PC-3 (cell line): ENCODE results near the gene AFG1L. TPM values are rescaled to one million over a fixed set of nuclear protein-coding genes. Genes with fewer than 3 reads are reported as not detected.

Source experiments
- ATAC-seq: fragments of 200-7000 bp; cut with Tn5 transposase; 2 replicates; pipeline ENCODE4 v1.9.1; 2020; ENCODE audit warnings: mild to moderate bottlenecking, moderate library complexity
- BruUV-seq: library from RNA; stranded (reverse); fragments of 400-500 nt; replicated peaks from 2 replicates; lab custom pipeline; 2021; lab: Mats Ljungman, UMichigan
- CTCF ChIA-PET: fragments of 300-600 bp; sonication (Branson Sonifier 250); formaldehyde crosslinking; loops from one replicate; lab custom pipeline; 2022; ENCODE audit warnings: antibody characterized with exemption; lab: Charles Lee
- POLR2A ChIA-PET: fragments of 300-600 bp; sonication (Branson Sonifier 250); formaldehyde crosslinking; loops from one replicate; lab custom pipeline; 2022; ENCODE audit warnings: antibody characterized with exemption; ENCODE audit not compliant: unreplicated experiment; lab: Charles Lee
- DNase-seq: peaks from one replicate; pipeline ENCODE4 v3.0.0-alpha.2; 2015
- H2AFZ ChIP-seq: fragments of 300-600 bp; sonication (generic); 2 replicates; pipeline ENCODE4 v1.6.0; 2016; ENCODE audit warnings: antibody characterized with exemption, low read length
- H3F3A ChIP-seq: fragments of 300-600 bp; sonication (generic); one replicate; pipeline ENCODE4 v1.6.0; 2017; ENCODE audit warnings: antibody characterized with exemption, low read length, control low read depth, mild to moderate bottlenecking; ENCODE audit not compliant: unreplicated experiment
- H3K27ac ChIP-seq: fragments of 300-600 bp; sonication (generic); 2 replicates; pipeline ENCODE4 v1.5.1; 2016; ENCODE audit warnings: mild to moderate bottlenecking, low read length
- H3K27me3 ChIP-seq: fragments of 300-600 bp; sonication (generic); 2 replicates; pipeline ENCODE4 v1.6.1; 2016; ENCODE audit warnings: low read length, mixed read lengths
- H3K36me3 ChIP-seq: fragments of 300-600 bp; sonication (generic); 2 replicates; pipeline ENCODE4 v1.6.1; 2016; ENCODE audit warnings: low read depth, mixed run types, low read length, mixed read lengths
- H3K4me1 ChIP-seq: fragments of 300-600 bp; sonication (generic); 2 replicates; pipeline ENCODE4 v1.5.1; 2016; ENCODE audit warnings: low read length; ENCODE audit not compliant: insufficient read depth
- H3K4me2 ChIP-seq: fragments of 300-600 bp; sonication (generic); 2 replicates; pipeline ENCODE4 v1.6.0; 2016; ENCODE audit warnings: low read length
- H3K4me3 ChIP-seq: fragments of 300-600 bp; sonication (generic); 2 replicates; pipeline ENCODE4 v1.5.1; 2016; ENCODE audit warnings: mild to moderate bottlenecking, low read length, mixed read lengths
- H3K79me2 ChIP-seq: fragments of 300-600 bp; sonication (generic); 2 replicates; pipeline ENCODE4 v1.6.1; 2017; ENCODE audit warnings: low read length, mixed read lengths
- H3K9ac ChIP-seq: fragments of 300-600 bp; sonication (generic); 2 replicates; pipeline ENCODE4 v1.6.0; 2016; ENCODE audit warnings: mild to moderate bottlenecking, low read length
- H3K9me2 ChIP-seq: fragments of 300-600 bp; sonication (generic); replicated peaks from 2 replicates; pipeline ENCODE4 v1.6.1; 2016; ENCODE audit warnings: mixed run types, low read length, mixed read lengths
- H3K9me3 ChIP-seq: fragments of 300-600 bp; sonication (generic); 2 replicates; pipeline ENCODE4 v1.6.1; 2016; ENCODE audit warnings: low read length, mixed read lengths
- H4K20me1 ChIP-seq: fragments of 300-600 bp; sonication (generic); 2 replicates; pipeline ENCODE4 v1.6.1; 2016; ENCODE audit warnings: low read length, mixed read lengths
- EZH2 ChIP-seq: fragments of 300-600 bp; sonication (generic); IDR thresholded peaks from one replicate; pipeline ENCODE4 v1.6.1; 2017; ENCODE audit warnings: antibody characterized with exemption, mild to moderate bottlenecking, low read length; ENCODE audit not compliant: unreplicated experiment
- EZH2phosphoT487 ChIP-seq: fragments of 300-600 bp; sonication (generic); IDR thresholded peaks from 2 replicates; pipeline ENCODE4 v1.6.1; 2018; ENCODE audit warnings: mild to moderate bottlenecking, antibody characterized with exemption, low read length, borderline replicate concordance
- intact Hi-C: fragments of 100-400 bp; cut with micrococcal nuclease; formaldehyde crosslinking; loops from 2 replicates; pipeline ENCODE4 v1.9.0; 2023
- total RNA-seq: library from RNA; depleted of rRNA; stranded (reverse); fragments of >200 nt; gene quantifications from 2 replicates; pipeline ENCODE4 v1.2.3, GENCODE V29; 2014
- TF ChIP-seq, protein P1 (sequence below): fragments of 300-600 bp; sonication (generic); conservative IDR thresholded peaks from 2 replicates; pipeline ENCODE4 v1.5.1; 2017; ENCODE audit warnings: antibody characterized with exemption, low read depth, mild to moderate bottlenecking, low read length

Gene AFG1L
- total RNA-seq, 1 experiment from 2014 or later = 3.6 TPM

DNA sequence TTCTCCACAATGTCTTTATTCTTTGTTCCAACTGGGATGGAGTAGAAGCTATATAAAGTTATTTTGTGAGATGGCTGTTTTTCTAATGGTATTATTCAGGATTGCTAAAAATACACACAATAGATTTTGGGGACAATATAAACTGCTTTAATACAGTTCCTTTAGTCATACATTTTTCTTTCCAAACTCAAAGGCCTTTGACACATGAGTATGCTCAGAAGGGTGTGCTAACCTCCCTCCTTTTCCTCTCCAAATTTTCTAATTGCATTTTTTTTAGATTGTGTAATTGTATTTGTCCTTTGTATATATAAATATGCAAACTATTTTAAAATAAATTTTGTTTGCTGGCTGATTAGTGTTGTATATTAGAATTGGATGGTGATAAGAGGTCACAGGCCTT is 146.3 kb downstream of the AFG1L start:
- CTCF ChIA-PET = no interaction called here
- Histone ChIP-seq H3F3A (no peaks in the 10 kb centered on the region), H3K27me3 (no peaks in the 10 kb centered on the region), H4K20me1 (no peaks in the 10 kb centered on the region), H2AFZ (no peak overlapping the region), H3K9me3 (no peaks in the 10 kb centered on the region), H3K4me2 (no peak overlapping the region), H3K9ac (no peak overlapping the region), H3K4me3 (no peak overlapping the region), H3K79me2 (no peaks in the 10 kb centered on the region), H3K9me2 (no peaks in the 10 kb centered on the region), H3K27ac (no peak overlapping the region), H3K4me1 (no peaks in the 10 kb centered on the region), H3K36me3 (no peaks in the 10 kb centered on the region)
- no peak for ATAC-seq
- DNase-seq = no peak
- POLR2A ChIA-PET = no interaction called here
- TF ChIP-seq EZH2 (no peak), EZH2phosphoT487 (no peak)
- TF ChIP-seq, protein P1, sequence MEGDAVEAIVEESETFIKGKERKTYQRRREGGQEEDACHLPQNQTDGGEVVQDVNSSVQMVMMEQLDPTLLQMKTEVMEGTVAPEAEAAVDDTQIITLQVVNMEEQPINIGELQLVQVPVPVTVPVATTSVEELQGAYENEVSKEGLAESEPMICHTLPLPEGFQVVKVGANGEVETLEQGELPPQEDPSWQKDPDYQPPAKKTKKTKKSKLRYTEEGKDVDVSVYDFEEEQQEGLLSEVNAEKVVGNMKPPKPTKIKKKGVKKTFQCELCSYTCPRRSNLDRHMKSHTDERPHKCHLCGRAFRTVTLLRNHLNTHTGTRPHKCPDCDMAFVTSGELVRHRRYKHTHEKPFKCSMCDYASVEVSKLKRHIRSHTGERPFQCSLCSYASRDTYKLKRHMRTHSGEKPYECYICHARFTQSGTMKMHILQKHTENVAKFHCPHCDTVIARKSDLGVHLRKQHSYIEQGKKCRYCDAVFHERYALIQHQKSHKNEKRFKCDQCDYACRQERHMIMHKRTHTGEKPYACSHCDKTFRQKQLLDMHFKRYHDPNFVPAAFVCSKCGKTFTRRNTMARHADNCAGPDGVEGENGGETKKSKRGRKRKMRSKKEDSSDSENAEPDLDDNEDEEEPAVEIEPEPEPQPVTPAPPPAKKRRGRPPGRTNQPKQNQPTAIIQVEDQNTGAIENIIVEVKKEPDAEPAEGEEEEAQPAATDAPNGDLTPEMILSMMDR = no peak
- no TSS peak for BruUV-seq
- intact Hi-C loops = no loop called here

DNA sequence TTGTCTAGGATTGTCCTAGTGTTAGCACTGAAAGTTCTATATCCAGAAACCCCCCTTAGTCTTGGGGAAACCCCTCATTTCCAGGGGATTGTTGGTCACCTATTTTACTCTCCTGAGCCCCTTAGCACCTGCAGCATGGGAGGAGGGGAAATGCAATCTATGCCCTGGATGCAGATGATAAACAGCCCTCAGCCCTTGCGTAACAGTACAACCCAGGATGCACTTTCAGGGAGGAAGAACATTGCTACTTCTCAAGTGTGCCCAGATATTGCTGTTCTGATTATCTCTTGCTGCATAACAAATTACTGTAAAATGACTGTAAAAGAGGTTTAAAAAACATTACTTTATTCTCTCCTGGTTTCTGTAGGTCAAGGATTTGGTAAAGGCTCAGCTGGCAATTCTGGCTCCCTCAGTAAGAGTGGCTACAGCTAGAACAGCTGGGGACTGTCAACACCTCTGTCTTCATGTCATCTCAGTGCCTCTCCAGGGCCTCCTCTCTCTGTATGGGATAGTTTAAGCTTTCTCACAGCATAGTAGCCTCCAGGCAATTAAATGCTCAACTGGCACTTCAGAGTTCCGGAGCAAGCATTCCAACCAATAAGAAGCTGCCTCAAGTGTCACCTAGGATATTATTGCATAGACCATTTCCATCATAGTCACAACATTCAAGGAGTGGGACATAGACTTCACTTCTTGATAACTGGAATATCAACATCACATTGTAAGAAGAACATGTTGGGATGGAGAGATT is 148.1 kb downstream of the AFG1L start:
- Histone ChIP-seq H3K27me3 (no peaks in the 10 kb centered on the region), H3K9me3 (no peaks in the 10 kb centered on the region), H3K9me2 (no peaks in the 10 kb centered on the region), H3K79me2 (no peaks in the 10 kb centered on the region), H2AFZ (no peak overlapping the region), H3K4me3 (no peak overlapping the region), H4K20me1 (no peaks in the 10 kb centered on the region), H3K9ac (no peak overlapping the region), H3K36me3 (no peaks in the 10 kb centered on the region), H3K4me2 (no peak overlapping the region), H3F3A (no peaks in the 10 kb centered on the region), H3K4me1 (no peaks in the 10 kb centered on the region), H3K27ac (no peak overlapping the region)
- TF ChIP-seq, protein P1 = no peak
- TF ChIP-seq EZH2phosphoT487 (no peak), EZH2 (no peak)
- no TSS peak for BruUV-seq
- intact Hi-C loops = no loop called here
- no peak for ATAC-seq
- ChIA-PET CTCF (no interaction called here), POLR2A (no interaction called here)
- no peak for DNase-seq

DNA sequence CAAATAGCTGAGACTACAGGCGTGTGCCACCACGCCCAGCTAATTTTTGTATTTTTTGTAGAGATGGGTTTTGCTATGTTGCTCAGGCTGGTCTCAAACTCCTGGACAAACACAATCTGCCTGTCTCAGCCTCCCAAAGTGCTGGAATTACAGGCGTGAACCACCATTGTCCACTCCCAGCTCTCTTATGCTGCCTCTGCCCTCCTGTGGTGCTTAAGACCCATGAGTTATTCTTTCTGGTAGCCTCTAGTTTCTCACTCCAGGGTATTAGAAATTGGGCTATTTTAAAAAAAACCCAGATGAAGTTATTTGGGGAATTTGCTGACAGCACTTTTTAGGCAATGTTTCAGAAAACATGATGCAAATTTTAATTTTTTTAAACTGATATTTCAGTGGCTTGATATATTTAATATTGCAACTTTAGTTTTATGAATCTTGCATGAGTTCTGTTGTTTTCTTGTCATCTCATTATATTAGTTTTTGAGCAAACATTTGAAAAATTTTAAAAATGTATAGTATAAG is 151.8 kb downstream of the AFG1L start:
- ChIA-PET POLR2A (no interaction called here), CTCF (no interaction called here)
- no peaks in the 10 kb centered on the region for H3F3A ChIP-seq
- no peak overlapping the region for H3K27ac ChIP-seq
- H3K9me3 ChIP-seq = no peaks in the 10 kb centered on the region
- no peaks in the 10 kb centered on the region for H3K9me2 ChIP-seq
- no peak overlapping the region for H3K4me2 ChIP-seq
- no peak overlapping the region for H2AFZ ChIP-seq
- no peak overlapping the region for H3K9ac ChIP-seq
- no peak overlapping the region for H3K4me3 ChIP-seq
- no peaks in the 10 kb centered on the region for H3K79me2 ChIP-seq
- H3K4me1 ChIP-seq = no peaks in the 10 kb centered on the region
- no peaks in the 10 kb centered on the region for H3K27me3 ChIP-seq
- no TSS peak for BruUV-seq
- no peaks in the 10 kb centered on the region for H4K20me1 ChIP-seq
- DNase-seq (no peak), ATAC-seq (no peak)
- TF ChIP-seq EZH2phosphoT487 (no peak), EZH2 (no peak)
- TF ChIP-seq, protein P1 = no peak
- intact Hi-C loops = no loop called here
- H3K36me3 ChIP-seq = no peaks in the 10 kb centered on the region
